Measurements from ENCODE around the gene NRCAM.

GRCh38 chr7:108406222-108406890 is 49.9 kb downstream of the NRCAM start:
- TF ChIP-seq CTCF (conservative IDR thresholded peaks at IDR 0.05) (no peak), EZH2 (IDR thresholded peaks at IDR 0.05; ENCODE audit: low read depth) (no peak)

All from PC-9 (cell line).